Left ventricle myocardium inferior (tissue), 1 donor: ENCODE measurements around the gene CALN1. TPM values are rescaled to one million over a fixed set of nuclear protein-coding genes. Genes with fewer than 3 reads are reported as not detected.
A peak's percentile ranks its signal among the peaks of the same experiment; 100 is the strongest.

Experiments used
- DNase-seq: peaks from one replicate; pipeline ENCODE4 v3.0.0-alpha.2; 2020
- H3K27ac ChIP-seq: fragments of 200-600 bp; replicated peaks from 2 replicates; pipeline ENCODE4 v1.8.0; 2021
- H3K27me3 ChIP-seq: fragments of 200-600 bp; 2 replicates; pipeline ENCODE4 v1.8.0; 2021; ENCODE audit warnings: low read depth
- H3K36me3 ChIP-seq: fragments of 200-600 bp; 2 replicates; pipeline ENCODE4 v1.8.0; 2021
- H3K4me1 ChIP-seq: fragments of 200-600 bp; 2 replicates; pipeline ENCODE4 v1.8.0; 2021
- H3K4me3 ChIP-seq: fragments of 200-600 bp; 2 replicates; pipeline ENCODE4 v1.8.0; 2021; ENCODE audit warnings: mild to moderate bottlenecking, moderate library complexity
- H3K9me3 ChIP-seq: fragments of 200-600 bp; replicated peaks from 2 replicates; pipeline ENCODE4 v1.8.0; 2021
- intact Hi-C: fragments of 100-400 bp; cut with micrococcal nuclease; formaldehyde crosslinking; loops from one replicate; pipeline ENCODE4 v1.11.0; 2022
- total RNA-seq: library from RNA; stranded (reverse); fragmentation: NEBNext Ultra II Directional; extraction: Animal tissue kit (Norgen Biotek cat#: 25700); gene quantifications from one replicate; pipeline ENCODE4 v1.2.1, GENCODE V29; 2021
- TF ChIP-seq, protein P1 (sequence below): fragments of 200-600 bp; IDR thresholded peaks from 2 replicates; pipeline ENCODE4 v1.8.0; 2021; ENCODE audit warnings: antibody characterized with exemption, mild to moderate bottlenecking, borderline replicate concordance
- donor health status: DM: no; HTN: yes; CAD: no; lungs with severe emphysema.

The CALN1 gene
- total RNA-seq, 1 donor from 2014 or later: not detected

- Histone ChIP-seq H3K27me3 (no peaks in the 10 kb centered on the region), H3K4me3 (no peak overlapping the region), H3K9me3 (no peaks in the 10 kb centered on the region), H3K27ac (no peak overlapping the region), H3K4me1 (no peaks in the 10 kb centered on the region), H3K36me3 (no peaks in the 10 kb centered on the region)
- intact Hi-C loops: no loop called here
- DNase-seq: peak; percentile 65
- TF ChIP-seq, protein P1, sequence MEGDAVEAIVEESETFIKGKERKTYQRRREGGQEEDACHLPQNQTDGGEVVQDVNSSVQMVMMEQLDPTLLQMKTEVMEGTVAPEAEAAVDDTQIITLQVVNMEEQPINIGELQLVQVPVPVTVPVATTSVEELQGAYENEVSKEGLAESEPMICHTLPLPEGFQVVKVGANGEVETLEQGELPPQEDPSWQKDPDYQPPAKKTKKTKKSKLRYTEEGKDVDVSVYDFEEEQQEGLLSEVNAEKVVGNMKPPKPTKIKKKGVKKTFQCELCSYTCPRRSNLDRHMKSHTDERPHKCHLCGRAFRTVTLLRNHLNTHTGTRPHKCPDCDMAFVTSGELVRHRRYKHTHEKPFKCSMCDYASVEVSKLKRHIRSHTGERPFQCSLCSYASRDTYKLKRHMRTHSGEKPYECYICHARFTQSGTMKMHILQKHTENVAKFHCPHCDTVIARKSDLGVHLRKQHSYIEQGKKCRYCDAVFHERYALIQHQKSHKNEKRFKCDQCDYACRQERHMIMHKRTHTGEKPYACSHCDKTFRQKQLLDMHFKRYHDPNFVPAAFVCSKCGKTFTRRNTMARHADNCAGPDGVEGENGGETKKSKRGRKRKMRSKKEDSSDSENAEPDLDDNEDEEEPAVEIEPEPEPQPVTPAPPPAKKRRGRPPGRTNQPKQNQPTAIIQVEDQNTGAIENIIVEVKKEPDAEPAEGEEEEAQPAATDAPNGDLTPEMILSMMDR: no peak
Measured at GRCh38 chr7:72058579-72058978, 353.6 kb downstream of the CALN1 start.

DNA sequence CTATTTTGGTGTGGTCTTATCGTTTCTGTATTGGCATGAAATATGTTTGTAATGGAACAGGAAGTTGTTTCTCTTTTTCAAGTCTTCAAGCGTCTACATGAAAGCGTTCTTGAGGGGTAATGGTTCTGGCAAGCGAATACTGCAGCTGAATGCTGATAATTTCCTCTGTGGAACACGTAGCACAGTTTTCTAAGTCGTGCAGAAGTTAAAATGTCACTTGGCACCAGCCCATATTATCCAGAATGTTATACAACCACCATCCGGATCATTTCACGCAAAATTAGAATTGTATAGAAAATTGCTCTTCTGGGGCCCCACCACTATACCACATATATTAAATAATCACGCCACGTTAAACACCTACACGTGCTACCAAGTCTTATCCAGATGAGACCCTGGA, 354.3 kb downstream of the CALN1 start:
- Histone ChIP-seq H3K36me3 (no peaks in the 10 kb centered on the region), H3K4me3 (no peak overlapping the region), H3K27me3 (no peaks in the 10 kb centered on the region), H3K4me1 (no peaks in the 10 kb centered on the region), H3K9me3 (peaks cover 6% of the 10 kb centered on the region), H3K27ac (no peak overlapping the region)
- DNase-seq: no peak
- intact Hi-C loops: no loop called here
- TF ChIP-seq, protein P1: no peak

GRCh38 chr7:72057231-72057630, 354.9 kb downstream of the CALN1 start:
- Histone ChIP-seq H3K27ac (no peak overlapping the region), H3K9me3 (peaks cover 9% of the 10 kb centered on the region), H3K36me3 (no peaks in the 10 kb centered on the region), H3K4me1 (no peaks in the 10 kb centered on the region), H3K4me3 (no peak overlapping the region), H3K27me3 (no peaks in the 10 kb centered on the region)
- TF ChIP-seq, protein P1: no peak
- intact Hi-C loops: no loop called here
- DNase-seq: no peak

GRCh38 chr7:72055426-72055825, 356.7 kb downstream of the CALN1 start:
- TF ChIP-seq, protein P1: no peak
- Histone ChIP-seq H3K27ac (no peak overlapping the region), H3K4me1 (no peaks in the 10 kb centered on the region), H3K9me3 (peaks cover 9% of the 10 kb centered on the region), H3K27me3 (no peaks in the 10 kb centered on the region), H3K36me3 (no peaks in the 10 kb centered on the region), H3K4me3 (no peak overlapping the region)
- no peak for DNase-seq
- intact Hi-C loops: no loop called here

GRCh38 chr7:72053292-72053691, 358.8 kb downstream of the CALN1 start:
- no peak overlapping the region for H3K4me3 ChIP-seq
- DNase-seq: no peak
- intact Hi-C loops: no loop called here
- H3K27me3 ChIP-seq: no peaks in the 10 kb centered on the region
- H3K9me3 ChIP-seq: peaks cover 9% of the 10 kb centered on the region
- no peaks in the 10 kb centered on the region for H3K36me3 ChIP-seq
- TF ChIP-seq, protein P1: no peak
- no peak overlapping the region for H3K27ac ChIP-seq
- H3K4me1 ChIP-seq: no peaks in the 10 kb centered on the region

GRCh38 chr7:72048420-72048819, 363.7 kb downstream of the CALN1 start:
- H3K4me3 ChIP-seq: no peak overlapping the region
- DNase-seq: no peak
- H3K36me3 ChIP-seq: no peaks in the 10 kb centered on the region
- intact Hi-C loops: no loop called here
- no peaks in the 10 kb centered on the region for H3K27me3 ChIP-seq
- H3K9me3 ChIP-seq: peaks cover 9% of the 10 kb centered on the region
- TF ChIP-seq, protein P1: no peak
- no peak overlapping the region for H3K27ac ChIP-seq
- no peaks in the 10 kb centered on the region for H3K4me1 ChIP-seq
